Ovary (tissue), 3 donors: ENCODE measurements around the gene CEP104.

ENCODE experiments used
- EP300 ChIP-seq: sonication (generic); formaldehyde crosslinking; IDR thresholded peaks from one replicate; pipeline ENCODE4 v1.6.1; 2017; ENCODE audit warnings: antibody characterized with exemption
- POLR2A ChIP-seq: fragments of 450-650 bp; IDR thresholded peaks from one replicate; pipeline ENCODE4 v1.6.1; 2017; ENCODE audit warnings: antibody characterized with exemption, mild to moderate bottlenecking, moderate library complexity
- TF ChIP-seq, protein P1 (sequence below), 3 donors: fragments of 450-650 bp in 2 of 3; fragments of 200-600 bp in 1 of 3; IDR thresholded peaks; one replicate each; pipeline versions ENCODE4 v1.5.1 to v1.8.0; 2016 to 2022; ENCODE audit warnings: antibody characterized with exemption in 3 of 3, mild to moderate bottlenecking in 1 of 3
- donor health status: DM: no; HTN: no; CAD: no.

DNA sequence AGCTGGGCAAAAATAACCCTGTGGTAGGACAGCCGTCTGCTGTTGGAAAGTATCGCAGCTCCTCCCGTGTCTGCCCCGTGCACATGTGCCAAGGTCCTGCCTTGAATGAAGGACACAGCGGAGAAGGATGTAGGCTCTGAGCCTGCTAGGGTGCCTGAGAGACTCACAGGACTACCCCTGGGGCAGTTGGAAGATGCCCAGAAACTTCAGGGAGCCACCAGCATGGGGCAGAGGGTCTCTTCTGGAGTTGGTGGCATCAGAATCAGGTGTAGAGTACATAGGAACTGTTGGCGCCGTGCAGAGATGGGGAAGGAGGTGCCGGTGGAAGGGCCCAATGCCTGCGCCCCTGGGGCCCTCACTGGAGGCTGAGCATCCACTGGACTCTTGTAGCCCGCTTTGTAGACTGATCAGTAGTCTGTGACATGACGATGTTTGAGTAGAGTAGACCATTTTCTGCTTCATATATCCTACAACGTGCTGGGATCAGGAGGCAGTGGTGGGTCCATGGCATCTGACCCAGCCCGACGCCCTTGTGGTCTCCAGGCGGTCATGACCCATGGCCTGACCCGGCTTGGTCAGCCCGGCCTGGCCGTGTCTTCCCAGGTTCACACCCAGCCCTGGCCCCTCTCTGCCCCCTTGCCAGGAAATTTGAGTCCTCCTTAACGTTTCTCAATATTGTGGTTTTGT, 48.4 kb upstream of the CEP104 start:
- TF ChIP-seq, protein P1, sequence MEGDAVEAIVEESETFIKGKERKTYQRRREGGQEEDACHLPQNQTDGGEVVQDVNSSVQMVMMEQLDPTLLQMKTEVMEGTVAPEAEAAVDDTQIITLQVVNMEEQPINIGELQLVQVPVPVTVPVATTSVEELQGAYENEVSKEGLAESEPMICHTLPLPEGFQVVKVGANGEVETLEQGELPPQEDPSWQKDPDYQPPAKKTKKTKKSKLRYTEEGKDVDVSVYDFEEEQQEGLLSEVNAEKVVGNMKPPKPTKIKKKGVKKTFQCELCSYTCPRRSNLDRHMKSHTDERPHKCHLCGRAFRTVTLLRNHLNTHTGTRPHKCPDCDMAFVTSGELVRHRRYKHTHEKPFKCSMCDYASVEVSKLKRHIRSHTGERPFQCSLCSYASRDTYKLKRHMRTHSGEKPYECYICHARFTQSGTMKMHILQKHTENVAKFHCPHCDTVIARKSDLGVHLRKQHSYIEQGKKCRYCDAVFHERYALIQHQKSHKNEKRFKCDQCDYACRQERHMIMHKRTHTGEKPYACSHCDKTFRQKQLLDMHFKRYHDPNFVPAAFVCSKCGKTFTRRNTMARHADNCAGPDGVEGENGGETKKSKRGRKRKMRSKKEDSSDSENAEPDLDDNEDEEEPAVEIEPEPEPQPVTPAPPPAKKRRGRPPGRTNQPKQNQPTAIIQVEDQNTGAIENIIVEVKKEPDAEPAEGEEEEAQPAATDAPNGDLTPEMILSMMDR (IDR thresholded peaks at IDR 0.05) = no peak
- no peak for TF ChIP-seq POLR2A
- no peak for TF ChIP-seq EP300
